ENCODE results near the gene TBXT.

DNA sequence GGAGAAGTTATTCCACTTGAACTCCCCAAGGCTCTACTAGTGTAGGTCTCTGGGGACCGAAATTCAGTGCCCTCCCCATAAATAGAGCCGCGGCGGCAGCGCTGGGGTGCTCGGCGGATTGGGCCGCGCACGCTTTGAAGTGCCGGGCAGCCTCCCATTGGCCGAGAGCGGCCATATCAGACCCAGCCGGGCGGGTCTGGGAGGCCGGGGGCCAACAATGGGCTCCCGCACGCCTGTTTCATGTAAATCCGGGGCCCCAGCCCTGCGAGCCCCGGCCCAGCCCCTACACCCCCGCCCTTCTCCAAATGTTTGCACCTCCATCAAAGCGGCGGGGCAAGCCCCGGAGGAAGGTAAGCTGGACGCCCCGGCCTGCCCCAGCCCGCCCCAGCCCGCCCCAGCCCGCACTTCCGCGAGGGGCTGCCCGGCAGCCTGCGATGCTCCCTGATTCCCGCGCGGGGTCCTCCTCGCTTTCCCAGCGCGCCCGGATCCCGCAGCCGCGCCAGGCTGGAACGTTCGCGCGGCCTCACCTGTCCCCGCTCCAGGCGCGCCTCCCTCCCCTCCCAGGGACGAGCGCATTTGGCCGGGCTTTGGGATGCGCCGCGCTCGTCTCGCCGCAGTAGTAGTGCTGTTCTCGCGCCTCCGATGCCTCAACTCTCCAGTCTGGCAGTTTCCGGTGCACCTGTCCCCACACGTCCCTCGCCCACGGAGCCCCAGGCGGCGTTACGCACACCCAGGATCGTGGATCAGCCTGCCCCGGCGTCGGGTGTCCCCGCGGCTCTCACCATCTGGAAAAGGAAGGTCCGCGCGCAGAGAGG lies at the start of gene TBXT:
- TF ChIP-seq, protein P1, sequence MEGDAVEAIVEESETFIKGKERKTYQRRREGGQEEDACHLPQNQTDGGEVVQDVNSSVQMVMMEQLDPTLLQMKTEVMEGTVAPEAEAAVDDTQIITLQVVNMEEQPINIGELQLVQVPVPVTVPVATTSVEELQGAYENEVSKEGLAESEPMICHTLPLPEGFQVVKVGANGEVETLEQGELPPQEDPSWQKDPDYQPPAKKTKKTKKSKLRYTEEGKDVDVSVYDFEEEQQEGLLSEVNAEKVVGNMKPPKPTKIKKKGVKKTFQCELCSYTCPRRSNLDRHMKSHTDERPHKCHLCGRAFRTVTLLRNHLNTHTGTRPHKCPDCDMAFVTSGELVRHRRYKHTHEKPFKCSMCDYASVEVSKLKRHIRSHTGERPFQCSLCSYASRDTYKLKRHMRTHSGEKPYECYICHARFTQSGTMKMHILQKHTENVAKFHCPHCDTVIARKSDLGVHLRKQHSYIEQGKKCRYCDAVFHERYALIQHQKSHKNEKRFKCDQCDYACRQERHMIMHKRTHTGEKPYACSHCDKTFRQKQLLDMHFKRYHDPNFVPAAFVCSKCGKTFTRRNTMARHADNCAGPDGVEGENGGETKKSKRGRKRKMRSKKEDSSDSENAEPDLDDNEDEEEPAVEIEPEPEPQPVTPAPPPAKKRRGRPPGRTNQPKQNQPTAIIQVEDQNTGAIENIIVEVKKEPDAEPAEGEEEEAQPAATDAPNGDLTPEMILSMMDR (IDR thresholded peaks at IDR 0.05) = no peak
- no peak for TF ChIP-seq POLR2A (IDR thresholded peaks at IDR 0.05)

All from adrenal gland (tissue), 5 donors.